Activated CD4-positive, alpha-beta T cell treated with anti-CD3 and anti-CD28 coated beads, Interleukin-2, amount 50 U/mL, for 48 hours (primary cell): ENCODE measurements around the gene ALK.

Experiments
- DNase-seq, 2 experiments: peaks; one replicate each; pipeline ENCODE4 v3.0.0-alpha.2; 2020

ALK gene

DNA sequence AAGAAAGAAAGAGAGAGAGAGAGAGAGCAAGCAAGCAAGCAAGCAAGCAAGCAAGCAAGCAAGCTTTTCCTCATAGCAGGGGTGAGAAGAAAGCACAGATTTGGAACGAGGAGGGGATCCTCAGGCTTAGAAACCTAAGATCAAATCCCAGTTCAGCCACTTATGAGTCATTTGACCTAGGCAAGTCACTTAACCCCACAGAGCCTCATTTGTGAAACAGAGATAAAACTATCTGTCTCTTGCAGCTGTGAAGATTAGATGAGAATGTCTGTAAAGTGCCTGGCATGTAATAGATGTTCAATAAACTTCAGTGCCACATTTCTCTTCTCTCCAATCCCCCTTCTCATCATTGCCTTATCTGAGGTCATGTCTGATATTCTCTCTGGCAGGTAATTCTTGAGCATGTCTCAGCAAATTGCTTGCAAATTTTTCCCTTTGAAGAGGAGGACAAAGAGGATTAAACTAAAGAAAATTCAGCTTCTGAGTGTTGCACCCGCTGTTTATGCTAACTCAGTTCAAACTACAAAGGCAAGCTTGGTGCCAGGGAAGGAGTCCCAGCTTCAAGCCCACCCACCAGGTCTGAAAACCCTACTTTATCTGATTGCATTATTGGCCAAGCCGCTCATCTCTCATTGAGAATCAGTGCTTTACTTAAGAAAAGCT lies 20.3 kb downstream of the ALK start:
- no peak for DNase-seq

DNA sequence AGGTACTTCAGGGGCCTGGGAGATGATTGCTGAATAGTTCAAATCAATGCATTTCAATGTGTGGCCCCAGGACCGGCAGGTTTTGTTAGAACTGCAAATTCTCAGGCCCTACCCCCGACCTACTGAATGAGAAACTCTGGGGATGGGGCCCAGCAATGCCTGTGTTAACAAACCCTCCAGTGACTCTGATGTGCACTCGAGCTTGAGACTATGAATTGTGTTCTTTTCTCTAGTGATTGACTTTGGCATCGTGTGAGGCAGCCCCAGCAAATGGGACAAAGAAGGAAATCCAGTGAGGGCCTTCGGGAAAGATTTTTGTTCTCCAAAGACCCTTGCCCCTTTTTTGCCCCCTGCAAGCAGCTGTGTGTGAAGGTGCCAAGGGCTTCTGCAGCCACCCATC lies 22.4 kb downstream of the ALK start:
- no peak for DNase-seq

DNA sequence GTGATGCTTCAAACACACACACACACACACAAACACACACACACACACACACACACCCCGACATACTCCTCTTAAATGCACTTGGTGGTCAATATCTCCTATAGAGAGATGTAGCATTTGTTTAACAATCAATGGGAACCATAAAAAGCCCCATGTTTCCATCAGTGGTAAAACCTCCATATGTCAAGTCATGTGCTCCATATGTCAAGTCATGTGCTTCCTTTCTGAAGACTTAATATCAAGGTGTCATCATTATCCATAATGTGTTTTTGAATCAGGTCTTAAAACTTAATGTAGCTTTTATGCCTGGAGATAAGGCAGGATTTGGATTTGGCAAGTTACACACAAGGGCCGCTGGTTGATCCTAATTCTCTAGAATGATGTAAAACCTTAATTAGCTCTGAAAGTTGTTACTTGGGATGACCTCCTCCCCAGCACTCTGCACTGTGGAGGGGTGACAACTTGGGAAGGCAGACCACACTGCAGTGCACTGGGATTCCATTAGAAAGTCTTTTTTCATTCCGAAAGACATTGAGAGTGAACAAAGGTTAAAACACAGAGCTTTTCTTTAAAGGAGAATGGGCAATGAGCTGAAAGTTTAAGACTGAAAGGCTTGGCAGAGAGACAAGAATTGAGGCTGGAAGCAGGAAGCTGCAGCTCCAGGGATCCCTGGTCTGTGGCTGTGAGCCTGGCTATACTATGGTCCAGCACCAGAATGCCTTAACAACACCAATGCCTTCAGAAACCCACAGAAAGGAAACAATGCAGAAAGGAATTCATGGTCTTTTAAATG lies 26.4 kb downstream of the ALK start:
- DNase-seq = no peak

DNA sequence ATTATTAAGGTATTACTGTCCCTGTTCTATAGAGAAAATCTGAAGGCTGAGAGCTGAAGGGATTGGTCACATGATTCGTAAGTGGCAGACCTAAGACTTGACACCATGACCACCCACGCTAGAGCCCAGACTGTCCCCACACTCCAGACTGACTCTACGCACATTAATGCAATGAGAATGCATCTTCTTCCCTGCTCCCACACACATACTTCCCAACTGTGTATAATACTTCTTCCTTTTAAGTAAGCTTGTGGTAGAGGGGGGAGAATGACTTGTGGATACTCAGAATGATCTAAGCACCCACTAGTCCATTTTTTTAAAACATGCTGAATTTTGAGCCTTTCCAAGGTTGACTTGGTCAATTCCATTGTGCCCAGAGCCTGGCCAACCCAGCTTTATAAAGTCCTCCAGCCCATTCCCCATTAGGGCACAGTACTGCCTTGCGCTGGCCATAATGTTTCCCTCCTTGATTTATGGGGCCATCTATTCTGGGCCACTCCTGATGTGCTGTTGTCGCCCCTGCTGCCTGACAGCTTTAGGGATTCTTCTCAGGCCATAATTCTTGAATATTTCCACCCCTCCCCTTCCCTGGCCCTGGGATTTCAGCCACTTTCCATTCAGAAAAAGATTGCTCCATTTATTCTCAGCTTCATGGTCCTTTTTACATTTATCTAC lies 28.7 kb downstream of the ALK start:
- no peak for DNase-seq

DNA sequence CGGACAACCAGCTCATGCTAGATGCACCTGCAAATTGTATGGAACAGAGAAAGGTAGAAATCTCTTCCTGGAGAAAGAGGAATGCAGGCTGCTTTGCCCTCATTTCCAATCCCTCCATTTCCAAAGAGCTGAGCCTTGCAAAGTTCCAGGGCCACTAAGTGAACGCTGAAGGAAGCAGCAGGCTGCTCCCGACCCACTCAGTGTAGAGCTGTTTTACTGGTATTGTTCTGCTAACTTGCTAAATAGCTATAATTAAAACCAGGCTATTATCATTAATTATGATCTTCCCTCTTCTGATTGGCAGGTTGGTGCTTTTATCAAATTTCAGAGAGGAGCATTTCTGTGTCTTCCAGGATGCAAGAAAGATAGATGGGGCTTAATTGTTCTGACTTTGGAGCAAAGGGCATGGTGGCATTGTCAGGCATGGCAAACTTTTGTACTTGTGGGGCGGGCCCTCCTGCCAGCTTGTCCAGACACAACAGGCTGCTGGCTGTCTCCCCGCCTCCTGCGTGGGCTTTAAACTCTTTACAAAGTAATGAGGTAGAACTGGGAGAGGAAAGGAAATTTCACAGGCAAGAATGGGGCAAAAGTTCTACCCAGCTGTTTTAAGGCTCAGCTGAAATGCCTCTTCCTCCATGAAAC lies 40.2 kb downstream of the ALK start:
- DNase-seq = no peak

DNA sequence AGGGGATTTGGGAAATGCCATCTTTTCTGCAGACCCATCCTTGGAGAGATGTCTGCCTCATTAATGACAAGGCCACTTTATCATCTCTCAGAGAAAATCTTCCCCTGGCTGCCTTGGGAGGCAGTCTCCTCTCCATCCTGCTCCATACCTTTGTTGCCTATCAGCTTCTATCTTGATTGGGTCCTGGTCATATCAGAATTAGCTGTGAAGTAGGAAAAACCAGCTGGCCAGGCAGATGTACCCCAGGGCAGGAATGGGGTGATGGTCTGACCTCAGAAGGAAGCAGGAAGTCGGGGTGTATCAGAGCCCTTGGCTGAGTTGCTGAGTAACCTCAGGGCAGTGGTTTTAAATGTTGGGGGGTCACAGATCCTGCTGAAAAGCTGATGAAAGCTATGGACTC lies 41.3 kb downstream of the ALK start:
- no peak for DNase-seq

DNA sequence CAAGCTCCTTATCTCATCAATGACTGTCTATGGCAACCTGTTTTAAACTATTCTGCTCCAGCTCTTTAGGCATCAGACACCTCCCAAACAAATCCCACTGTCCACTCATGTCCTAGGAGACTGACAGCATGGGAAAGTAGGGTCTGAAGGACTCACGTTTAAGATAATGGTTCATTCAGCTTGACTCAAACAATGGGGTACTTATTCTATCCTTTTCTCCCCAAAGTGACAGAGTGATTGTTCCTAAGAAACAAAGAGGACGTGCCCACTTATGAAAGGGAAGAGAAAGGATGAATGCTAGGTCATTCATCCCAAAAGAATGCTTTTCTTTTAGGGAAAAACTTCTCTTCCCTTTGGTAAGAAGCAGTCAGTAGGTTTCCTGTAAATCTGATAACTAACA lies 41.9 kb downstream of the ALK start:
- DNase-seq = no peak

DNA sequence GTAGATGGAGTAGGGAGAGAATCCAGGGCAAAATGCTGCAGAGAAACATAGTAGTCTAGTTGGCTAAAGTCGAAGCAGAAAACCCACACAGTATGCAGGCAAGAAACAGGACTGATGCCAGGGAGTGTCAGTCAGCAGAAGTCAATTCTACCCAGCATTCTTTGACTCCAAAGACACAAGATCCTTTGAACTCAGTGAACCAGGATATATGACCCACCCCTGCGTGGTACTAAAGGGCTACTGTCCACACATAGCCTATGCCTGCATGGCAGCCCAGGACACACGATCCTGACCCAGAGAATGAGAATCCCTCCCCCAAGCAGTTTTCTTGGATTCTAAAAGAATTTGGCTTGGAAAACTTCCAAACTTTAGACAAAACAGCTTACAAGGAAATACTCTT lies 42.5 kb downstream of the ALK start:
- DNase-seq = no peak

DNA sequence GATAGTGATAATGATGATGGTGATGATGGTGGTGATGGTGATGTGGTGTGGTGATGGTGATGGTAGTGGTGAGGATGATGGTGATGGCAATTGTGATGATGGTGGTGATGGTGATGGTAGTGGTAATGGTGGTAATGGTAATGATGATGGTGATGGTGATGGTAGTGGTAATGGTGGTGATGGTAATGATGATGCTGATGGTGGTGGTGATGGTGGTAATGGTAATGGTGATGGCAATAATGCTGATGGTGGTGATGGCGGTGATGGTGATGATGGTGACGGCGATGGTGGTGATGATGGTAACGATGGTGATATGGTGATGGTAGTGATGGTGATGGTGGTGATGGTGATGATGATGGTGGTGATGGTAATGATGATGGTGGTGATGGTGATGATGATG lies 45.0 kb downstream of the ALK start:
- DNase-seq = no peak

DNA sequence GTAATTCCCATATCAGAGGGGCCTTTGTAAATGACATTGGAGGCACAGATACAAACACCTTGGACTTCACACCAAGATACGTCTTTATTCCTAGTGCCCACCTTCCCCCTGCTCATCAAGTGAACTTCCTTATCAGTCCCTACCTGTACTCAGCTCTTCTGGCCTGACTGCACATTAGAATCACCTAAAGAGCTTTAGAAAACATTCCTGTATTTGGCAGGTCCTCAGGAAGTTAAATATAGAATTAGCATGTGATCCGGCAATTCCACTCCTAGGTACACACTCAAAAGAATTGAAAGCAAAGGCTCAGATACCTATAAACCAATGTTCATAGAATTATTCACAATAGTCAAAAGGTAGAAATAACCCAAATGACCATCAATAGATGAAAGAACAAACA lies 46.6 kb downstream of the ALK start:
- no peak for DNase-seq

DNA sequence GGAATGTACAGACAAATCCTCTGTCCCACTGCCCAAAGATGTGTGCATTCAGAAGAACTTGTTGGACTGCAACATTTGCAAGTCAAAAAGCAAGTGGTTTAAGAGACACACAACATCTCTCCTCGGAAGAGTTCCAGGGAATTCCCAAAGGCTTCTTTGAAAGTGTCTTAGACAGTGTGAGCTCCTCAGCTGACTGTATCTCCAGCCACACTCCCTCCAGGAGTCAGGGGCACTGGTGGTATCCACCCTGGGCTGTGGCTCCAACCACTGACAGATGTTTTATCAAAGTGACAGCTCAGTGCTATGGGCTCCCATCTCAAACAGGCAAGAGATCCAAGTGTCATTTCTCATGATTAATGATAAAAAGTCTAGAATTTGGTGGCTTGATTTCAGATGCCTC lies 48.5 kb downstream of the ALK start:
- no peak for DNase-seq

DNA sequence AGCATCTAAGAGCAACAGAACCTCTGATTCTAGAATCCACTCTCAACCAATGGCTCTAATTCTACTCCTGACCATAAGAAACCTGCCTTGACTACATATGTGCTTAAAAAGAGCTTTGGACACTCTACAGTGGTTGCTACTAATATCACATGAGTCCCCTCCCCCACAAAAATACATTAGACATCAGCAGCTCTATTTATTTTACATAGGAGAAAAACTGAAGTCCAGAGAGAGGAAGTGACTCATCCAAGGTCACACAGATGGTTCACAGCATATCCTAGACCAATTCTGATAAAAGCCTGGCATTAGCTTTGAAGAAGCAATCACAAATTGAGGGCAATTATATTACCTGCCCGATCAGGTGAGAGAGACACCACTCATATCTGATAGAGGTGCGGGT lies 49.8 kb downstream of the ALK start:
- no peak for DNase-seq

DNA sequence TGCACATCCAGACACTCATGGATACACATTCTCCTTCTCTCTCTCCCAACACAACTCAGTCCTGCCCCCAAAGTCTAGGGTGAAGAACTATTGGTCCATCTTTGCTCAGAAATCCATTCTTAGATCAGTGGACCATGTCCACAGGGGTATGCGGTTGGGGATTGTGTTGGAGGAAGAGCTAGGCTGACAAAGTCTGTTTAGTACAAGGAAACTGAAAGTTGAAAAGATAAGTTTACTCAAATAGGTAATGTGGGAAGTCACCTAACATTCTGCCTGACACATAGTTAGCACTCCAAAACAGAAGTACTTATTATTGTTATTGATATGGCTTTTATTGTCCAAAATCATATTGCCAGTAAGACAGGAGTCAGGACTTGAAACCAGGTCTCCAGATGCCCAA lies 55.9 kb downstream of the ALK start:
- no peak for DNase-seq

DNA sequence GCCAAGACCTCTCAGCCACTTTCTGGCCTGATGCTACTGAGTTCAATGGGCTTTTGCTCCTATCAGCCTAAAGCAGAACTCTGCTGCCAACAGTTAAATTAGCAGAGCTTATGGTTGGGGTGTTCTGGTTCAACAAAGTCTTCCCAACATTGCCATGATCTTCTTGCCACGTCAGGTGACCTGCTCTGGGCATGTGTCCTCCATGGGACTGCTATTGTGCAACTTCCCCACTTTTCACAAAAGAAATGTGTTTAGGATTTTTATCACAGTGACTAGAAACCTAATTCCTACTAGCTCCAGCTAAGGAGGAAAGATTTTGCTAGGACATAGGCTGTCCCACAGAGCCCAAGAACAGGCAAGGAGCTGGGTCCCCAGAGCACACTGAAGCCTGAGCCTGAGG lies 56.4 kb downstream of the ALK start:
- no peak for DNase-seq

DNA sequence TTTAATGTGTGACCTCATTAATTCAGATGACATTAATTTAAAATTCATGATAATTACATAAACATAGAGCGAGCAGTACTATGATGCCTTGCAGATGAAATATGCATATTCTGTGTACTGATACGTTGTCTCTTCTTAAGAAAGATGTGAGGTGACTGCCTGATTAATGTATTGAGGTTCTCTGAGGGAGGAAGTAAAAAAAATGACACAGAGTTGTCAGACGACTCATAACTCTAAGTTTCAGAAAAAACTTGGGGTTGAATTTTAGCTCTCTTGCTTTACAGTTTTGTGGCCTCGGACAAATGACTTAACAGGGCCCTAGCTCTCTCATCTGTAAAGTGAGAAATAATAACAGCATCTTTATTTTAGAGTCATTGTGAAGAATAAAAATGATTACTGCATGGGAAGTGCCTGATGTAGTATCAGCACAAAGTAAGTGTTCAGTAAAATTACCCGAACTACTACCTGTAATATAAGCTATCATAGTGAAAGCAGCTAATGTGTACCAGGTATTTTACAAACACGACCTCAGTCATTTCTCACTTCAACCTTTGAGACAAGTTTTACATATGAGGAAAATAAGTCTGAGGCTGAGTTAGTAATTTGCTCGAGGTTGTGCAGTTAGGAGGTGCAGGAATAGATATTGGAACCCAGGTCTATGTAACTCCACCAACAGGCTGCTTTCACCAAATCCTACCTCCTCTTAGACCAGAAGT lies 65.3 kb downstream of the ALK start:
- no peak for DNase-seq

DNA sequence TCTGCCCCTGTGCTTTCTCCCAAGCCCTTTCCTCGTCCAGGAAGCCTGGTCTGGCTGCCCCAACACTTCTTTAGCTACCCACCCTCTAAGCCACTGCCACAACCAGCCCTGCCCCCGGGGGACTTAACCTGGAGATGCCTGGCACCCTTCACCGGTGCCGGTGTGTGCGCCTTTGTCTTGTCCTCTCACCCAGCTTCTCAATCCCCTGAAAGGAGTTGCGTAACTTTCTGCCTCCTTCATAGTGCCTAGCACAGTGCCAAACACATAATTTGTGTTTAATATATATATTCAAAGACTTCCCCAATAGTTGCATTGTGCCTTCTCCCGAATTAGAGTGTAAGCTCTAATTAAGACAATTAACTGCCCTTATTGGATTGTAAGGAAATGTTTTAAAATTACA lies 70.6 kb downstream of the ALK start:
- no peak for DNase-seq

DNA sequence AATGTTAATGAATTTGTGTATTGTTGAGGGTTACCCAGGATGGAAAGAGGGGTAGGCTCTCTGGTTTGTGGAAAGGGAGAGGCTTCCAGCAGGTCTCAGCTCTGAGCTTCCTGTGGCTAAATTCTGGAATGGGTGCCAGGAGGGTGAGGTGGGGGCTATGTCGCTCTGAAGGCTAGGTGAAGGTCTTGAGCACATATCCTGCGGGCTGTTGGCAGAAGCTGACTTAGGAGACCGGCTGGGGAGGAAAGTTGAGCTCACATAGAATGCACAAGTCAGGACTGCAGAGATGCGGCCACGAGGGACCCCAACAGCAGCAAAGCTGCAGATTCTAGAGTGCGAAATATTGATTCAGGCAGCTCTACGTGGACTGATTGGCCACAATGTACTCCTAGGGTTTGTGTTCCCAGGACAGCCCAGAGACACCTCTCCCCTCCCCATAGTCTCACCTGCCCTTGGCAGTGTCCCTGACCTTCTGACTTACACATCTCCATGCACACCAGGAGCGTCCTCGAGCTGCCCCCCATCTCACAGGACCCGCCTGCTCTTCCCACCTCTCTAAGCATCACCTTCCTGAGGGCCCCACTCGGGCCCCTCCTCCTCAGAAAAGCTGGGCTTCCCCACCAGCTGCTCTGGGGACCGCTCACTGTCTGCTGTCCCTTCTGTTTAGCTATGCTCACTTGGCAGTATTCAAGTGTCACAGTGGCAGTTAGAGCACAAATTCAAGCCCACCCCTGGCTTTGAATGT lies 72.6 kb downstream of the ALK start:
- DNase-seq = no peak

DNA sequence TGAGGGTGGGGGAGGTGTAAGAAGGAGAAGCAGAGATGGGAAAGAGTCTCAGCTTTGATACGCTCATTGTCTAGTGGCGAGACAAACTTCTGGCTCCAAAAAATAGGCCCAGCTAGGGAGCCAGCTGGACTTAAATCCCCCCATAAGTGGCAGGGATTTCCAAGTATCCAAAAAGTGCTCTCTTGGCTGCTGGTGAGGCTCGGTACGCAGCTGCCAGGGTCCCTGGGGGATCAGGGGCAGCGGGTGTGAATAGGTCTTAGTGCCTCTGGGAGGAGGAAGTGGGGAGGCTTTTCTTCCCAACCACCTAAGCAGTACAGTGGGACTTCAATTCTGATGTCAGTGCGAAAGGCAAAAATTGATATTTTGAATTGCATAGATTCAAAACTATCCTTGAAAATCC lies 73.5 kb downstream of the ALK start:
- no peak for DNase-seq

DNA sequence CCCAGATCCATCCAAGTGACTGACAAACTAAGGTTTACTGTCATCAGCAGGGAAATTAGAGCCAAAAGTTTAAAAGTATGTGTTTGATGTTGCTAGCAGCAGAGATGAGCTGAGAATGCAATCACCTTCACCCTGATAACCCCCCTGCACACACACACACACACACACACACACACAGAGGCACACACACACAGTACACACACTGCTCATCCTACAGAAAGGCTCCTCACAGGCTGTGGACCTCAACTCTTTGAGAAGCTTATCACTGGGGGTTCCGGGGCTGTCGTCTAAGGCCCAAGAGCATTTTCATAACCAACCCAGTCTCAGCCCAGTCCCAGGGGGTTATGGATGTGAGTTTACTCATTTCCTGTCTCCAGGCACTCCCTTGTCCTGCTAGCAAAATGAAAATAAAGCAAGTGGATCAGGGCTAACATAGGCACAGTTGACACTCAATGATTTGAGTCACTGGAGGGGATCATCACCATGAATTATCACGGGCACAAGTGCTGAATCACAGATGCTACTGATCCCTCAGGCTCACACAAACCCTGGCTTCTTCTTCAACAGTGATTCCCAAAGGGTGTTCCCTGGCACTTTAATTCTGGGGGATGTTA lies 76.6 kb downstream of the ALK start:
- no peak for DNase-seq

DNA sequence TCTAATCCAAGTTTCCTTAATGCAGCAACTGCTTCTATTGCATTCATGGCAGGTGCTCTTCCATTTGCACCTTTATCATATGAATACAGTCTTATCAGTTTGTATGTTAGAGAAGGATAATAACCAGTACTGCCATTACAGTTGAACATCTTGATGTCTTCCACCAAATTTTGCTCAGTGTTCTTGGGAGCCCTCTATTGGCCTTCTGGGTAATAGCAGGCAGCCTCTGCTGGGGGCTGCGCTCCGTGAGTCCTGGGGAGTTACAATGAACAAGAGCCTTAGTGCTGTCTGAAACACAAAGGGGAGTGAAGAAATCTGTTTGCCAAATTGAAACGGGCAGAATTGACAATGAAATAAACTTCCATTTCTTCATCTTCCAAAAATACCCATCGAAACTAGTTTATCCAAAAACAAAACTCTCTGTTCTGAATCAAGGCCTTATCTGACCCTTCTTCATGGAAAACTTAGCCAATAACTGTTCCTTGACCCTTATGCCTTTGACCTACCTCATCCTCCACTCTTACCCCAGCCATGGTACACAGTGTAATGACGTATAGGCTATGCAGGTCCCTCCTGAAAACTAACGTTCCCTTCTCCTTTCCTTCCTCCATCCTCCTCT lies 79.9 kb downstream of the ALK start:
- DNase-seq = peak; percentile 5 to 24

DNA sequence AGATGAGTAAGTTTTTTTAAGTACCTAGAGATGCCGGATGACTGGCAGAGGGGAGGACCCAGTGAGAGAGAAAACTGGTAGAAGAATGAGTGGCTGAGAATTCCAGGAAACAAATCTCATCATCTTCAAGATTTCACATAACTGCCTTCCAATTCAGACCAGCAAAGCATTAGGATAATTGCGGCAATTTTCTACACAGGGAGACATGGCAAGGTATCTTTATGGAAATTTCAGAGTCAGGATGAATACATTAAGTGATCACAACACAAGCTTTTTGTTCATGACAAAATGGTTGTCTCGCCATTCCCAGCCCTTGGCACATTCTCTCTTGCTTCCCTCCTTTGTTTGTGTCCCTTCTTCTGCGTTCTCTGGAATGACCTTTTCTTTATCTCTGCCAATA lies 82.1 kb downstream of the ALK start:
- DNase-seq = no peak
